VCaP (cell line): ENCODE results near the gene UBE3B.

ENCODE experiments used
- H3K27ac ChIP-seq: fragments of 450-650 bp; 2 replicates; pipeline ENCODE4 v1.5.1; 2017
- TF ChIP-seq, protein P1 (sequence below): fragments of 450-650 bp; conservative IDR thresholded peaks from 2 replicates; pipeline ENCODE4 v1.5.1; 2017; ENCODE audit warnings: mild to moderate bottlenecking, moderate library complexity

UBE3B gene

DNA sequence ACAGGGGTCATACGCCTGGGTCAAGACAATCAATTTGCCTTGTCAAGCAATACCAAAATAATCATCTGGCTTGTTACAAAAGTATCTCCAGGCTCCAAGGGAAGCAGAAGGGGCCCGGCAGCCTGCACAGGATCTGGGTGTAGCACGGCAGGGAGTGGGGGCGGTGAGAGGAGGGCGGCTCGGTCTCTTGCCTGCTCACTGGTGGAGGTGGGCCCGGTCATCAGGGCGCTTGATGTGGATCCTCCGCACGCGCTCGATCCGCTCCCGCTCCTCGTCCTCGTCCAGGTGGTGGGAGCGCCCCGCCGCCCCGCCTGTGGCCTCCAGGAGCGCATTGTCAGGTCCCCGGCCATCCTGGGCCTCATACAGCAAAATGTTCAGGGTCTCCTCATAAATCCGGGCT lies 26.0 kb upstream of the UBE3B start:
- TF ChIP-seq, protein P1, sequence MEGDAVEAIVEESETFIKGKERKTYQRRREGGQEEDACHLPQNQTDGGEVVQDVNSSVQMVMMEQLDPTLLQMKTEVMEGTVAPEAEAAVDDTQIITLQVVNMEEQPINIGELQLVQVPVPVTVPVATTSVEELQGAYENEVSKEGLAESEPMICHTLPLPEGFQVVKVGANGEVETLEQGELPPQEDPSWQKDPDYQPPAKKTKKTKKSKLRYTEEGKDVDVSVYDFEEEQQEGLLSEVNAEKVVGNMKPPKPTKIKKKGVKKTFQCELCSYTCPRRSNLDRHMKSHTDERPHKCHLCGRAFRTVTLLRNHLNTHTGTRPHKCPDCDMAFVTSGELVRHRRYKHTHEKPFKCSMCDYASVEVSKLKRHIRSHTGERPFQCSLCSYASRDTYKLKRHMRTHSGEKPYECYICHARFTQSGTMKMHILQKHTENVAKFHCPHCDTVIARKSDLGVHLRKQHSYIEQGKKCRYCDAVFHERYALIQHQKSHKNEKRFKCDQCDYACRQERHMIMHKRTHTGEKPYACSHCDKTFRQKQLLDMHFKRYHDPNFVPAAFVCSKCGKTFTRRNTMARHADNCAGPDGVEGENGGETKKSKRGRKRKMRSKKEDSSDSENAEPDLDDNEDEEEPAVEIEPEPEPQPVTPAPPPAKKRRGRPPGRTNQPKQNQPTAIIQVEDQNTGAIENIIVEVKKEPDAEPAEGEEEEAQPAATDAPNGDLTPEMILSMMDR, result no peak
- H3K27ac ChIP-seq, result no peak overlapping the region

DNA sequence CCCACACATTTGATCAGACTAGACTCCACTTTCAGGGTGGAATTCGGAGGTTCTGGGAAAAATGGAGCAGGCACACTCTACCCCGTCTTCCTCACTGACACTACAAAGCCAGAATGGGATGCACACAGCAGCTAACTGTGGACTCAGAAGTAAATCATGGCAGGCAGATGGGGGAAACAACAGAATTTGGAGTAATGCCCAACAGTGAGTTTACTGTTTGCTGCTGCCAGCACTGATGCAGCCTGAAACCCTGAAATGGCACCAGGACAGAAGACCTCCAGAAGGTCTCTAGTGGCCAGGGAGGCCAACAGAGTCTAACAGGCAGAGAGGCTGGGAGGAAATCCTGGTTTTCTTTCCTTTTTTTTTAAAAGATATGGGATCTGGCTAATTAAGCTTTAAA lies 24.9 kb upstream of the UBE3B start:
- TF ChIP-seq, protein P1, result no peak

DNA sequence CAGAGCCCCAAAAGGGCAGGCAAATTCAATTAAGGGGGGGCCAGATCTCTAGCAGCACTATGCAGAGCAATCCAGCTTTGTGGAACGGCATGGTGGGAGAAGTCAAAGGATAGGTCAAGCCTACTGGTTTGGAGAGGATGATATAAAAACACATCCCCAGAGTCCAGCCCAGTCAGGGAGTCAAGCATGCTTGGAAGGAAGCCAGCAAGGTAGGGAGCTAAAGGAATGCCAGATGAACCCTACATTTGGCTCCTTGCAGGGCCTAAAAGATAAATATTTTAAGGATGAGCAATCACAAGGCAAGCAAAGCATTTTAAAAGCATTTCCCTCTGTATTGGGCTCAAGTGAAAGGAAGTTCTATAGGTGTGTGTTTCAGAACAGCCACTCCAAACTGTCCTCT lies 21.7 kb upstream of the UBE3B start:
- TF ChIP-seq, protein P1, result no peak
- H3K27ac ChIP-seq, result no peak overlapping the region

More for the DNA sequence above, 24.9 kb upstream of the UBE3B start:
- no peak overlapping the region for H3K27ac ChIP-seq

DNA sequence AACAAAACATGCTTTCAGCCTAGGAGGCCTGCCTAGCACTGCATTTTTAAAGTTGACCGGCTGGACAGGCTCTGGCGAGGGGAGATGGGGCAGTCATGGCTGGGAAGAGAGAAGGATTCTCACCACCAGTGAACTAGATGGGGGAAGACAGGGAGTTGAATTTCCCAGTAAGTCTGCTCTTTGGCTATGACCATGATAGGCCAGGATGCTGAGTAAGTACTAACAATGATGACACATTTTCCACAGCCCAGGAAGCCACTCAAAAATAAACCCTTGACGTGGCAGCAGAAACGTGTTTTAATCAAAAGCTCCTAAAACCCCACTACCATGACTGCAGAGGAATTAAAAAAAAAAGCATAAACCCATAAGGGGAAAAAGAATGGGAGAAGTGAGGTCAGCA lies 19.3 kb upstream of the UBE3B start:
- H3K27ac ChIP-seq, result no peak overlapping the region
- TF ChIP-seq, protein P1, result no peak

DNA sequence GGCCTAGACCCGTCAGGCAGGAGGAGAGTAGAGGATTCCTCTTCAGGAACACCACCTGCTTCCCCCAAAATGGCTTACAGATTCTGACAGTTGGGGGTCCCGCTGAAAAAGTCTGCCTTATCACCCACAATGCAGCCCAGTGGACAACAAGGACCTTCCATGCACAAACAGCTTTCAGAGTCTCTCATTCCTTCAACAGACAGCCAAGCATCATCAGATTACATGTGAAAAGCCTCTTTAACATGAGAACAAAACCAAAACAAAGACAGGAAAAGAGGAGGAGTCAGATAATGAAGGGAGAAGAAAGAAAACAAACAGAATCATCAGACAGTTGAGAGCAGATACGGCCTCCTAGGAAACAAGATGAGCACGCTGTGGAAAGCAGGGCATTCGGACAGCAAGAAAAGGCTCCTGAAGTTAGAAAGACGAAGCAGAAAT lies 18.6 kb upstream of the UBE3B start:
- TF ChIP-seq, protein P1, result no peak
- H3K27ac ChIP-seq, result no peak overlapping the region

DNA sequence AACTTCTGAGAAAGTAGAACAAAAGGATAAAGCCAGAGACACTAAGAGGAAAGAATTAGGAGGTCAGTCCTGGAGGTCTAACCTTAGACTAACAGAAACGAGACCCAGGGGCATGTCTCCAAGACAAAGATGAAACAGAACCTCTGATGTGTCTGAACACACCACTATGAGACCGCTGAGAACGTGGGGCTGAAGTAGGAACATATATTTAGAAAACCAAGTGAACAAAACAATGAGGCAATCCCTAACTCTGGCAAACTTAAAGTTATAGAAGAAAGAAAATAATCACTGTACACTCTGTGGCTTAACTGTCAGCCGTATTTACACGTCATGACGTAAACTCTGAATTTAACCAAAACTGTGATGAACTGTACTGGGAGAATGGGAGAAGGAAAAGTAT lies 18.2 kb upstream of the UBE3B start:
- H3K27ac ChIP-seq, result no peak overlapping the region
- TF ChIP-seq, protein P1, result no peak

DNA sequence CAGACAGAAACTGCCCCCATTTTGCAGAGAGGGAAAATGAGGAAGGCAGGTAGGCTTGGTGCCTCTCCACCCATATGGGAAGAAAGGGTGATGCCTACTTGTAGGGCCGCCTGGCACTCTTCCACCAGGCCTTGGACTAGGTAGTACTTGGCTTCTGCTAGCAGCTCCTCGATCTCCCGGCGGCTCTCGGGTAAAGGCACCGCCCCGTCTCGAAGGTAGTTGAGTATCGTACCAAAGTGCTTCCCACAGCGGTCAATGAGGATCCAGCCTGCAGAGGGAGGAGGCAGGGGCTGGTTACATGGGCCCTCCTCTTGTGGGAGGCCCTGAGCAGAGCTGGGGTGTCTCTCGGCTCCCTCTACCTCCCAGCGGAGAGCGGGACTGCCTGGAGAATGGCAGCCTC lies 16.9 kb upstream of the UBE3B start:
- H3K27ac ChIP-seq, result no peak overlapping the region; the same call in 1 of the 2 replicates
- TF ChIP-seq, protein P1, result no peak
